Activated CD8-positive, alpha-beta T cell treated with anti-CD3 and anti-CD28 coated beads for 36 hours (primary cell): ENCODE measurements around the gene AGRN. TPM values are rescaled to one million over a fixed set of nuclear protein-coding genes. Genes with fewer than 3 reads are reported as not detected.
A peak's percentile ranks its signal among the peaks of the same experiment; 100 is the strongest.

ENCODE experiments used
- ATAC-seq: fragments of 200-7000 bp; cut with Tn5 transposase; one replicate; pipeline ENCODE4 v1.10.0; 2021; ENCODE audit warnings: mild to moderate bottlenecking, moderate library complexity
- CTCF ChIA-PET: fragments of 350-600 bp; sonication (Branson Sonifier 250); formaldehyde crosslinking; loops from one replicate; lab custom pipeline; 2021; ENCODE audit warnings: antibody characterized with exemption; lab: Charles Lee
- POLR2A ChIA-PET: fragments of 350-600 bp; sonication (Branson Sonifier 250); formaldehyde crosslinking; loops from one replicate; lab custom pipeline; 2021; ENCODE audit warnings: antibody characterized with exemption; lab: Charles Lee
- DNase-seq: peaks from one replicate; pipeline ENCODE4 v3.0.0-alpha.2; 2020
- H3K27ac Mint-ChIP-seq: one replicate; pipeline ENCODE4 v1.8.0; 2021; ENCODE audit warnings: mild to moderate bottlenecking, mixed read lengths
- H3K27me3 Mint-ChIP-seq: one replicate; pipeline ENCODE4 v1.8.0; 2021; ENCODE audit warnings: mixed read lengths
- H3K36me3 Mint-ChIP-seq: one replicate; pipeline ENCODE4 v1.8.0; 2021; ENCODE audit warnings: low read depth, mixed read lengths
- H3K4me1 Mint-ChIP-seq: one replicate; pipeline ENCODE4 v1.8.0; 2021; ENCODE audit warnings: low read depth, mixed read lengths
- H3K4me3 Mint-ChIP-seq: one replicate; pipeline ENCODE4 v1.8.0; 2021; ENCODE audit warnings: mild to moderate bottlenecking, moderate library complexity, mixed read lengths
- H3K9me3 Mint-ChIP-seq: one replicate; pipeline ENCODE4 v1.8.0; 2021; ENCODE audit warnings: mixed read lengths
- intact Hi-C: fragments of 100-400 bp; cut with micrococcal nuclease; formaldehyde crosslinking; loops from one replicate; pipeline ENCODE4 v1.10.0; 2022
- total RNA-seq, 2 experiments: library from RNA; stranded (reverse); gene quantifications; one replicate each; pipeline ENCODE4 v1.2.3, GENCODE V29; 2021
- TF ChIP-seq, protein P1 (sequence below): fragments of 200-600 bp; IDR thresholded peaks from one replicate; pipeline ENCODE4 v1.8.0; 2022; ENCODE audit warnings: antibody characterized with exemption, mild to moderate bottlenecking

The AGRN gene
- total RNA-seq, 2 experiments from 2014 or later, result 64.9 to 68.0 TPM

DNA sequence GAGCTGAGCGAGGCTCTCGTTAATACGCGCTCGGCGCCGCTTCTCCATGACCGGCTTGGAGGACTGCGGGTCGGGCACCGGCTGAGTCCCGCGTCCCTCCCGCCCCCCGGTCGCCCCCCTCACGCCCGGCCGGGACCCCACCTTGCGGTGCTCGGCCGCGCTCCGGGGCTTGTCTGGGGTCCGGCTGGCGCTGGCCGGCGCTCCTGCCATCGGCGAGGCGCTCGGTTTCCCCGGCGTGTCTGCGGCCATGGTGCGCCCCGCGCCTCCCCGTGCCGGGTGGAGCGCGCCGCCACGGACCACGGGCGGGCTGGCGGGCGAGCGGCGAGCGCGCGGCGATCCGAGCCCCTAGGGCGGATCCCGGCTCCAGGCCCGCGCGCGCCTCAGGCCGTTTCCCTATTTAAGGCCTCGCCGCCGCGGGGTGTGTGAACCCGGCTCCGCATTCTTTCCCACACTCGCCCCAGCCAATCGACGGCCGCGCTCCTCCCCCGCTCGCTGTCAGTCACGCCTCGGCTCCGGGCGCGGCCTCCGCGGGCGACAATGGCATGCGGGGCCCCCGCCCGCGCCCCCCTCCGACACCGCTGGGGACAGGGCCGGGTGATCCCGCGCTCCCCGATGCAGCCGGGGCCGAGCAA is 20.1 kb upstream of the AGRN start, which contains the start of gene HES4:
Gene HES4, minus strand, starts transcription at position 373 of the 632 bp plus-strand sequence. Its CDS starts 124 bp downstream, at position 249.
- ChIA-PET POLR2A (interaction anchor here (0.9 kb wide), 1 partner anchor 10 kb away, joined by 3 read pairs; no protein-coding TSS in a partner anchor), CTCF (interaction anchor here (1.1 to 1.3 kb wide), 2 partner anchors 14 to 15 kb away, joined by 3 to 5 read pairs; partner anchors contain the start of gene ISG15)
- peak; percentile 38 for ATAC-seq
- H3K36me3 Mint-ChIP-seq, result peaks cover 2% of the 10 kb centered on the region
- peaks cover 14% of the 10 kb centered on the region for H3K4me1 Mint-ChIP-seq
- peak; percentile 74 for DNase-seq
- peaks cover 37% of the 10 kb centered on the region for H3K27me3 Mint-ChIP-seq
- H3K4me3 Mint-ChIP-seq, result peak within 1 kb of the TSS; percentile 65
- H3K27ac Mint-ChIP-seq, result peak within 1 kb of the TSS; percentile 86
- no peaks in the 10 kb centered on the region for H3K9me3 Mint-ChIP-seq
- TF ChIP-seq, protein P1, sequence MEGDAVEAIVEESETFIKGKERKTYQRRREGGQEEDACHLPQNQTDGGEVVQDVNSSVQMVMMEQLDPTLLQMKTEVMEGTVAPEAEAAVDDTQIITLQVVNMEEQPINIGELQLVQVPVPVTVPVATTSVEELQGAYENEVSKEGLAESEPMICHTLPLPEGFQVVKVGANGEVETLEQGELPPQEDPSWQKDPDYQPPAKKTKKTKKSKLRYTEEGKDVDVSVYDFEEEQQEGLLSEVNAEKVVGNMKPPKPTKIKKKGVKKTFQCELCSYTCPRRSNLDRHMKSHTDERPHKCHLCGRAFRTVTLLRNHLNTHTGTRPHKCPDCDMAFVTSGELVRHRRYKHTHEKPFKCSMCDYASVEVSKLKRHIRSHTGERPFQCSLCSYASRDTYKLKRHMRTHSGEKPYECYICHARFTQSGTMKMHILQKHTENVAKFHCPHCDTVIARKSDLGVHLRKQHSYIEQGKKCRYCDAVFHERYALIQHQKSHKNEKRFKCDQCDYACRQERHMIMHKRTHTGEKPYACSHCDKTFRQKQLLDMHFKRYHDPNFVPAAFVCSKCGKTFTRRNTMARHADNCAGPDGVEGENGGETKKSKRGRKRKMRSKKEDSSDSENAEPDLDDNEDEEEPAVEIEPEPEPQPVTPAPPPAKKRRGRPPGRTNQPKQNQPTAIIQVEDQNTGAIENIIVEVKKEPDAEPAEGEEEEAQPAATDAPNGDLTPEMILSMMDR, result no peak
- intact Hi-C loops, result no loop called here

DNA sequence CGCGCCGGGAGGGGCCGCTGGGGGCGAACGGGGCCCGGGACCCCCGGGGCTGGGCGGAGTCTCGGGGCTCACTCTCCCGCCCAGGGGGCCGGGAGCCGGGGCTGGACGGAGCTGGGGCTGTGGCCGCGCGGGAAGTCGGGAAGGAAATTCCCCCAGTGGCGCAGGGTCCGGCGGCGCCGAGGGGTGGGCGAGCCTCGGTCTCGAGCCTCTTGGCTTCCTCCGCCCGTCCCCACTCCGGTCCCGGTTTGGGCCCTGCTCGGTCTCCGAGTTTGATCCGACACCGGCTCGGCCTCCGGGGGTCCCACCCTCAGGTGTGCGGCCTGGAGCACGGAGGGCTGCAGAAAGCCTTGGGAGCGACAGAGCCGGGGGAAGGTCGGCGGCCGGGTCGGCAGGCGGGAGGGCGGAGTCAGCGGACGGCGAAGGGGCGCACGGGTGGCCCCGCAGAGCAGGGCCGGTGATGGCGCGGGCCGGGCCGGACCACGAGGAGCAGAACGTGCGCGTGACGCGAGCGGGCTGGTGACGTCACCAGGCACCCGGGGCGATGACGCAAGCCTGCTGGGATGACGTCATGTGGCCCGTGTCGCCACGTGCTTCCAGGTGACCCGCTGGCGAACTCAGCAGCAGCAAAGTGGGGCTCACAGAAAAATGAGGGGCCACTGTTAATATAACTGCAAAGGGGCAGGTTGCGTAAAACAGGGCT is 19.4 kb upstream of the AGRN start:
- H3K27ac Mint-ChIP-seq, result peak overlapping the region; percentile 86
- intact Hi-C loops, result no loop called here
- POLR2A ChIA-PET, result interaction anchor here (0.9 to 1.0 kb wide), 2 partner anchors 11 to 12 kb away, joined by 3 to 6 read pairs; partner anchors contain the start of gene ISG15
- H3K27me3 Mint-ChIP-seq, result peaks cover 42% of the 10 kb centered on the region
- no peaks in the 10 kb centered on the region for H3K9me3 Mint-ChIP-seq
- peaks cover 2% of the 10 kb centered on the region for H3K36me3 Mint-ChIP-seq
- CTCF ChIA-PET, result interaction anchor here (0.6 to 5.0 kb wide), 10 partner anchors 8 to 260 kb away, joined by 3 to 37 read pairs (median 16); partner anchors contain the start of genes AGRN and ISG15
- peak; percentile 26 for ATAC-seq
- peak; percentile 79 for DNase-seq
- peak overlapping the region; percentile 65 for H3K4me3 Mint-ChIP-seq
- H3K4me1 Mint-ChIP-seq, result peaks cover 19% of the 10 kb centered on the region
- TF ChIP-seq, protein P1, result no peak

DNA sequence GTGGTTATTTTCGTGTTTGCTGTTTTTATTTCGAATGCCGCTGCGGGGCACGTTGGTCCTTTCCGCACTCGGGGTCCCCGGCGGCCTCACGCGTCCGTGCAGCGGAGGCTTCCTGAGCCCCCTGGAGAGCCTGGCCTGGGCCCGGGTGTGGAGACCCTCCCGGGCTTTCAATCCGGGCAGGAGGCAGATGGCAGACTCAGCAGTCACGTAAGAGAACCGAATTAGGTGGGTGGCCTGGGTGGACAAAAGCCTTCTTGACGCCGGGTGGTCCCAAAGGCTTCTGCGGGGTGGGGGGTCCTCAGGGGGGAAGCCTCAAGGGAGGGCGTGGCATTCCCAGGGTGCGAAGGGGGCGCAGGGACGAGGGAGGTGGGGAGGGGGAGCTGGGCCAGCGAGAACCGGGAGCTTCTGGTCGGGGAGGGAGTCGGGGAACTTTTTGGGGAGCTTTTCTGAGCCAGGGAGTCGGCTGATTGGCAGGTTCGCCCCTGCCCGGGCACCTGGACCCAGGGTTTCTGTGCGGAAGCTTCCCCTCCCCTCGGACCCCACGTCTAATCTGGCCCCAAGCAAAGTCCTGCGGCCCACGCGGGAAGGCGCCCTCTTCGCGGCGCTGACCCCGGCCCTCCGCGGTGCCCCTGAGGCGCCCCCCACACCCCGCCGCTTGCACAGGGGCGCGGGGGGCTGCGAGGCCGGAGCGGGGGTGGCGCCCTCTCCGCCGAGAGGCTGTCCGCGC is 18.7 kb upstream of the AGRN start:
- TF ChIP-seq, protein P1, result no peak
- ChIA-PET POLR2A (interaction anchor here (1.0 to 1.7 kb wide), 2 partner anchors 12 to 63 kb away, joined by 6 read pairs; partner anchors contain the start of gene ISG15), CTCF (interaction anchor here (0.6 to 5.0 kb wide), 12 partner anchors 8 to 259 kb away, joined by 3 to 37 read pairs (median 14); partner anchors contain the start of genes AGRN, ISG15 and PLEKHN1)
- intact Hi-C loops, result no loop called here
- no peaks in the 10 kb centered on the region for H3K9me3 Mint-ChIP-seq
- DNase-seq, result no peak
- H3K27me3 Mint-ChIP-seq, result peaks cover 40% of the 10 kb centered on the region
- peak overlapping the region; percentile 86 for H3K27ac Mint-ChIP-seq
- H3K36me3 Mint-ChIP-seq, result peaks cover 2% of the 10 kb centered on the region
- no peak for ATAC-seq
- H3K4me3 Mint-ChIP-seq, result peak overlapping the region; percentile 65
- H3K4me1 Mint-ChIP-seq, result peaks cover 15% of the 10 kb centered on the region

DNA sequence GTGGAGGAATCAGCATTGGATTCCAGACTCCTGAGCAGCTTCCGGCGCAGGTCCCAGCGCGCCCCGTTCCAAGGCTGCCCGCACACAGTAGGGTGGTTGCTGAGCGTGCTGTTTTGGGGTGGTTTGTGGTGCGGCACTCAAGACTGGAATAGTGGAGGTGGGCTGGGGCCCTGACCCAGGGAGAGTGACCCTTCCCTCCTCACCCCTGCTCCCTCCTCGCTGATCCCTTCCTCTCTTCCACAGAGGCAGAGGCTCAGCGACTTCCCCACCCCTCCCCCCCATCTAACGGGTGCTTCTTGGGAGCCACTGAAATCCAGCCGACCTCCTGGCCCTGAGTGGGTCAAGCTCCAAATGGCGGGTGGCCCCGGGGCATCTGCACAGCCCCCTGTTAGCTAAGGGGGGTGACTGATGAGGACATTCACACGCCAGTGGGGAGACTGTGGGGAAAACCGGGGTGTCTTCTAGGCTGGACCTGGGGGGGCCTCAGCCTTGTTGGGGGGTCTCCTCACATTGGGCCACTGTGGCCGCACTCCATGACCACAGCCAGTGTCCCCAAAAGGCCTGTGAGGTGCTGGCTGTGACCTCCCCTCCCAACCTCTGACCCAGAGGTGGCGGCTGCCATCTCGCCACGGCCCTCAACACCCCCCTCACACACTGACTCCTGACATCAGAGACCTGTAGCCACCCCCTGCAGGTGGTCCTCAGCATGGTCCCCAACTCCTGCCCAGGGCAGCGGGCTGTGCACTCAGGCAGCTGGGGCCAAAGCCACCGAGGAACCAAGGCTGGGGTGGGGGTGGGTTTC is 16.1 kb upstream of the AGRN start:
- intact Hi-C loops, result no loop called here
- TF ChIP-seq, protein P1, result no peak
- CTCF ChIA-PET, result interaction anchor here (1.4 to 5.0 kb wide), 5 partner anchors 11 to 119 kb away, joined by 3 to 37 read pairs (median 22); no protein-coding TSS in a partner anchor
- POLR2A ChIA-PET, result interaction anchor here (0.7 to 1.6 kb wide), 2 partner anchors 10 to 51 kb away, joined by 3 read pairs; partner anchors contain the start of gene ISG15
- H3K36me3 Mint-ChIP-seq, result peaks cover 2% of the 10 kb centered on the region
- no peak overlapping the region for H3K4me3 Mint-ChIP-seq
- ATAC-seq (no peak), DNase-seq (no peak)
- no peak overlapping the region for H3K27ac Mint-ChIP-seq
- no peaks in the 10 kb centered on the region for H3K9me3 Mint-ChIP-seq
- H3K27me3 Mint-ChIP-seq, result peaks cover 34% of the 10 kb centered on the region
- peaks cover 13% of the 10 kb centered on the region for H3K4me1 Mint-ChIP-seq
